HFFc6 (cell line): Measurements from ENCODE around the gene CALHM6. TPM values are rescaled to one million over a fixed set of nuclear protein-coding genes. Genes with fewer than 3 reads are reported as not detected.
A peak's percentile ranks its signal among the peaks of the same experiment; 100 is the strongest.

Experiments used
- DNase-seq: peaks from one replicate; pipeline ENCODE4 v3.0.0-alpha.2; 2018
- H3K27ac Mint-ChIP-seq: 2 replicates; pipeline ENCODE4 v1.8.0; 2020; ENCODE audit warnings: mild to moderate bottlenecking, mixed read lengths
- H3K27me3 Mint-ChIP-seq: 2 replicates; pipeline ENCODE4 v1.8.0; 2021; ENCODE audit warnings: mild to moderate bottlenecking, moderate library complexity, mixed read lengths; ENCODE audit not compliant: insufficient read depth
- H3K36me3 Mint-ChIP-seq: 2 replicates; pipeline ENCODE4 v1.8.0; 2021; ENCODE audit warnings: low read depth, mixed read lengths
- H3K4me1 Mint-ChIP-seq: 2 replicates; pipeline ENCODE4 v1.8.0; 2020; ENCODE audit warnings: low read depth, mixed read lengths
- H3K4me3 Mint-ChIP-seq: 2 replicates; pipeline ENCODE4 v1.8.0; 2020; ENCODE audit warnings: mild to moderate bottlenecking, moderate library complexity, mixed read lengths
- H3K9me3 Mint-ChIP-seq: 2 replicates; pipeline ENCODE4 v1.8.0; 2020; ENCODE audit warnings: mild to moderate bottlenecking, mixed read lengths
- CTCF ChIP-seq: fragments of 200-600 bp; sonication (generic); IDR thresholded peaks from 2 replicates; pipeline ENCODE4 v1.5.0; 2021; ENCODE audit warnings: antibody characterized with exemption, mild to moderate bottlenecking
- long read RNA-seq: library from polyadenylated mRNA; unstranded; transcript quantifications from one replicate; pipeline ENCODE4 v2.0.0, GENCODE V29; 2019
- total RNA-seq, 6 experiments: library from RNA; stranded (reverse); fragmentation: NEBNext Ultra II Directional; extraction: Animal tissue kit (Norgen Biotek cat#: 25700); gene quantifications; 2 replicates in 1 of 6; 3 replicates in 5 of 6; pipeline ENCODE4 v1.2.3, GENCODE V29; 2021

CALHM6 gene
- 1 to 10 TPM in 2 of 6 experiments, under 1 TPM in 2, not detected in 2; 0.31 to 2.1 (median 1.0) TPM for total RNA-seq
- long read RNA-seq, partial matches to known transcripts, result 1 of 1 reads
- long read RNA-seq, other reads (novel, unspliced or antisense), result 0 of 1 reads

GRCh38 chr6:116461331-116461931, at the start of gene CALHM6:
TSS of gene CALHM6 (plus strand) at chr6:116461375. CDS start at chr6:116461930, 555 bp downstream.
- peak within 1 kb of the TSS; percentile 70 for H3K4me3 Mint-ChIP-seq
- no peaks in the 10 kb centered on the region for H3K9me3 Mint-ChIP-seq
- TF ChIP-seq CTCF, result no peak
- no peak for DNase-seq
- H3K27ac Mint-ChIP-seq, result no peak within 1 kb of the TSS
- H3K4me1 Mint-ChIP-seq, result peaks cover 15% of the 10 kb centered on the region
- peaks cover 5% of the 10 kb centered on the region; the same call in 1 of the 2 replicates for H3K27me3 Mint-ChIP-seq
- H3K36me3 Mint-ChIP-seq, result no peaks in the 10 kb centered on the region

GRCh38 chr6:116412270-116412669, 48.9 kb upstream of the CALHM6 start:
- H3K27me3 Mint-ChIP-seq, result no peaks in the 10 kb centered on the region; the same call in 1 of the 2 replicates
- no peak for DNase-seq
- H3K9me3 Mint-ChIP-seq, result no peaks in the 10 kb centered on the region
- H3K4me3 Mint-ChIP-seq, result no peak overlapping the region; the same call in 1 of the 2 replicates
- peaks cover 63% of the 10 kb centered on the region for H3K4me1 Mint-ChIP-seq
- no peak for TF ChIP-seq CTCF
- peak overlapping the region; percentile 72 for H3K27ac Mint-ChIP-seq
- H3K36me3 Mint-ChIP-seq, result peaks cover 33% of the 10 kb centered on the region

- Mint-ChIP-seq H3K4me3 (no peak overlapping the region), H3K9me3 (no peaks in the 10 kb centered on the region), H3K4me1 (peaks cover 57% of the 10 kb centered on the region), H3K27ac (no peak overlapping the region), H3K36me3 (peaks cover 31% of the 10 kb centered on the region), H3K27me3 (no peaks in the 10 kb centered on the region; the same call in 1 of the 2 replicates)
- TF ChIP-seq CTCF, result no peak
- no peak for DNase-seq
These were observed 47.8 kb upstream of the CALHM6 start for GRCh38 chr6:116413357-116413756.

- H3K36me3 Mint-ChIP-seq, result peaks cover 33% of the 10 kb centered on the region
- H3K4me3 Mint-ChIP-seq, result no peak overlapping the region
- TF ChIP-seq CTCF, result no peak
- peak overlapping the region; percentile 6; the same call in 1 of the 2 replicates for H3K27ac Mint-ChIP-seq
- no peaks in the 10 kb centered on the region for H3K9me3 Mint-ChIP-seq
- DNase-seq, result no peak
- peaks cover 56% of the 10 kb centered on the region for H3K4me1 Mint-ChIP-seq
- no peaks in the 10 kb centered on the region; the same call in 1 of the 2 replicates for H3K27me3 Mint-ChIP-seq
These were observed 43.5 kb upstream of the CALHM6 start for GRCh38 chr6:116417661-116418060.

GRCh38 chr6:116419069-116419786, 41.9 kb upstream of the CALHM6 start:
- no peak overlapping the region for H3K4me3 Mint-ChIP-seq
- TF ChIP-seq CTCF, result no peak
- H3K36me3 Mint-ChIP-seq, result peaks cover 27% of the 10 kb centered on the region
- no peaks in the 10 kb centered on the region for H3K9me3 Mint-ChIP-seq
- DNase-seq, result peak; percentile 18
- no peaks in the 10 kb centered on the region; the same call in 1 of the 2 replicates for H3K27me3 Mint-ChIP-seq
- H3K27ac Mint-ChIP-seq, result peak overlapping the region; percentile 71
- H3K4me1 Mint-ChIP-seq, result peaks cover 62% of the 10 kb centered on the region
